HepG2 (cell line): ENCODE measurements around the gene THSD1. TPM values are rescaled to one million over a fixed set of nuclear protein-coding genes. Genes with fewer than 3 reads are reported as not detected.
A peak's percentile ranks its signal among the peaks of the same experiment; 100 is the strongest.

ENCODE experiments used
- FOSL1 ChIP-seq: sonication (generic); formaldehyde crosslinking; IDR thresholded peaks from 2 replicates; pipeline ENCODE4 v1.9.0; 2021; ENCODE audit warnings: missing genetic modification reagents, borderline replicate concordance
- KAT2B ChIP-seq: fragments of 150-350 bp; IDR thresholded peaks from 2 replicates; pipeline ENCODE4 v1.6.1; 2014; ENCODE audit warnings: low read depth, low read length, borderline replicate concordance
- KAT8 ChIP-seq: IDR thresholded peaks from 2 replicates; pipeline ENCODE4 v1.6.1; 2016; ENCODE audit warnings: missing genetic modification reagents, missing compliant biosample characterization
- KDM5A ChIP-seq: fragments of 200-600 bp; sonication (generic); IDR thresholded peaks from 2 replicates; pipeline ENCODE4 v1.7.0; 2018; ENCODE audit warnings: antibody characterized with exemption, mild to moderate bottlenecking, low read length, borderline replicate concordance
- NCOA2 ChIP-seq: sonication (generic); formaldehyde crosslinking; IDR thresholded peaks from 2 replicates; pipeline ENCODE4 v1.8.0; 2022; ENCODE audit warnings: inconsistent platforms
- NFKBIZ ChIP-seq: IDR thresholded peaks from 2 replicates; pipeline ENCODE4 v1.6.1; 2018; ENCODE audit warnings: missing genetic modification reagents, missing compliant biosample characterization
- NONO ChIP-seq, 2 experiments: fragments of 450-650 bp in 1 of 2; sonication (generic) in 1 of 2; formaldehyde crosslinking in 1 of 2; IDR thresholded peaks in 1 of 2; conservative IDR thresholded peaks in 1 of 2; 2 replicates each; pipeline versions ENCODE4 v1.6.1 to v1.8.0; 2017 to 2022; ENCODE audit warnings: mild to moderate bottlenecking in 1 of 2, missing genetic modification reagents in 1 of 2, moderate library complexity in 1 of 2
- RFXAP ChIP-seq: sonication (generic); formaldehyde crosslinking; IDR thresholded peaks from 2 replicates; pipeline ENCODE4 v1.4.0; 2020; ENCODE audit warnings: missing genetic modification reagents, borderline replicate concordance
- SCMH1 ChIP-seq: sonication (generic); formaldehyde crosslinking; IDR thresholded peaks from 2 replicates; pipeline ENCODE4 v1.9.0; 2021; ENCODE audit warnings: missing genetic modification reagents, mild to moderate bottlenecking, borderline replicate concordance
- SSRP1 ChIP-seq: IDR thresholded peaks from 2 replicates; pipeline ENCODE4 v1.6.1; 2016; ENCODE audit warnings: control low read depth
- STAT5B ChIP-seq: sonication (generic); formaldehyde crosslinking; IDR thresholded peaks from 2 replicates; pipeline ENCODE4 v1.4.0; 2020; ENCODE audit warnings: missing genetic modification reagents
- ZFYVE20 ChIP-seq: sonication (generic); formaldehyde crosslinking; IDR thresholded peaks from 2 replicates; pipeline ENCODE4 v1.8.0; 2023; ENCODE audit warnings: low read depth, mild to moderate bottlenecking, moderate library complexity, missing genetic modification reagents, borderline replicate concordance
- polyA plus RNA-seq, 8 experiments: library from polyadenylated mRNA; depleted of rRNA in 3 of 8; stranded (reverse) in 7 of 8; unstranded in 1 of 8; fragments of >200 nt; fragmentation: Illumina TruSeq in 4 of 8; extraction: Trizol in 4 of 8; gene quantifications; 2 replicates each; pipeline versions ENCODE4 v1.2.1 to v1.2.3, GENCODE V29; 2011 to 2016; ENCODE audit warnings: low read depth in 4 of 8, missing spikeins in 1 of 8, mixed read lengths in 1 of 8; ENCODE audit not compliant: insufficient read depth in 1 of 8
- total RNA-seq, 5 experiments: library from RNA; depleted of rRNA; stranded (reverse); fragments of >200 nt; fragmentation: Illumina TruSeq; extraction: Trizol; gene quantifications; 2 replicates each; pipeline ENCODE4 v1.2.3, GENCODE V29; 2016; ENCODE audit warnings: low read depth in 1 of 5
- TF ChIP-seq, protein P1 (sequence below), 2 experiments: sonication (generic) in 1 of 2; formaldehyde crosslinking in 1 of 2; IDR thresholded peaks; 2 replicates each; pipeline versions ENCODE4 v1.4.0 to v1.6.1; 2016 to 2020; ENCODE audit warnings: borderline replicate concordance in 1 of 2, low read depth in 1 of 2, mild to moderate bottlenecking in 1 of 2, missing genetic modification reagents in 1 of 2
- TF ChIP-seq, protein P2 (sequence below): sonication (generic); formaldehyde crosslinking; IDR thresholded peaks from 2 replicates; pipeline ENCODE4 v1.4.0; 2020; ENCODE audit warnings: mild to moderate bottlenecking, missing genetic modification reagents, borderline replicate concordance
- TF ChIP-seq, protein P3 (sequence below): sonication (generic); formaldehyde crosslinking; IDR thresholded peaks from 2 replicates; pipeline ENCODE4 v1.4.0; 2020; ENCODE audit warnings: missing genetic modification reagents
- TF ChIP-seq, protein P4 (sequence below): sonication (generic); formaldehyde crosslinking; IDR thresholded peaks from 2 replicates; pipeline ENCODE4 v1.5.1; 2020; ENCODE audit warnings: mild to moderate bottlenecking, missing genetic modification reagents, moderate library complexity
- TF ChIP-seq, protein P5 (sequence below): IDR thresholded peaks from 2 replicates; pipeline ENCODE4 v1.6.1; 2016; ENCODE audit warnings: mild to moderate bottlenecking, missing biosample characterization, missing genetic modification reagents
- TF ChIP-seq, protein P6 (sequence below): sonication (generic); formaldehyde crosslinking; IDR thresholded peaks from 2 replicates; pipeline ENCODE4 v1.9.0; 2021; ENCODE audit warnings: missing genetic modification reagents, mild to moderate bottlenecking, borderline replicate concordance

The THSD1 gene
- total and polyA plus RNA-seq, 2 of the 13 experiments (the other 11 are each of a cell fraction or from before 2014, with no cell fraction given) = 0.11 to 0.15 TPM

DNA sequence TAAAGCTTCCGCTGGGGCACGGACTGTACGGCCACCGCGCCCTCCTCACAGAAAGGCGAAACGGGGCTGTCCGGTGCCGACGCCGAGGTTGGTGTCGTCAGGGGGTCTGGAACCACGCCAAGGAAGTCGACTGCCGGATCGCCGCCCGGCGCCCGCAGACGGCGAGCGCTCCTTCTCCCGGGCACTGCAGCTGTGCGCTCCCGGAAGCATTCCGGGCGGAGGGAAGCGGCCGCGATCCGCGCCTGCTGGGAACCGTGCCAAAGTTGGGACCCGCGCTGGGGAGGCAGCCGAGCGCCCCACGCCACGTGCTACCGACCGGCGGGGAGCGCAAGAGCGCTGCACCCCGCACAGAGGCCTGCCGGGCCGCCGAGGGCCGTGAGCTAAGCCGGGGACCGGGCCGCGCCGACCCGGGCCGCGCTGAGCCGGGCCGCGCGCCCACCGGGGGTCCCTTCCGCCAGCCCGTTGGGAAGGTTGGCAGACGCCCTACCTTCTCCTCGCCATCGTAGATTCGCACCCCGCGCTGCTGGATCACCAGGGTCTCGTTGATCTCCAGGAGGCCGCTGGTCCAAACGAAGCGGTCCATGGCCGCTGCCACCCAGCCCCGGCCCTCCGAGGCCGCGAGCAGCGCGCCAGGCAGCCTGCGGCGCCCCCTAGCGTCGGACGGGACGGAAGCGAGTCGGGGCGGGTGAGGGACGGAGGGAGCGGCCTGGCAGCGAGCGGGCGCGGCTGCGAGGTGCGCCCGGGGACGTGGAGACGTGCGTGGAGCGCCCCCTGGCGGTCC is 44.2 kb upstream of the THSD1 start, which contains the start of gene VPS36 (continued):
- TF ChIP-seq, protein P1, sequence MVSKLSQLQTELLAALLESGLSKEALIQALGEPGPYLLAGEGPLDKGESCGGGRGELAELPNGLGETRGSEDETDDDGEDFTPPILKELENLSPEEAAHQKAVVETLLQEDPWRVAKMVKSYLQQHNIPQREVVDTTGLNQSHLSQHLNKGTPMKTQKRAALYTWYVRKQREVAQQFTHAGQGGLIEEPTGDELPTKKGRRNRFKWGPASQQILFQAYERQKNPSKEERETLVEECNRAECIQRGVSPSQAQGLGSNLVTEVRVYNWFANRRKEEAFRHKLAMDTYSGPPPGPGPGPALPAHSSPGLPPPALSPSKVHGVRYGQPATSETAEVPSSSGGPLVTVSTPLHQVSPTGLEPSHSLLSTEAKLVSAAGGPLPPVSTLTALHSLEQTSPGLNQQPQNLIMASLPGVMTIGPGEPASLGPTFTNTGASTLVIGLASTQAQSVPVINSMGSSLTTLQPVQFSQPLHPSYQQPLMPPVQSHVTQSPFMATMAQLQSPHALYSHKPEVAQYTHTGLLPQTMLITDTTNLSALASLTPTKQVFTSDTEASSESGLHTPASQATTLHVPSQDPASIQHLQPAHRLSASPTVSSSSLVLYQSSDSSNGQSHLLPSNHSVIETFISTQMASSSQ (IDR thresholded peaks at IDR 0.05; ENCODE audit: low read depth) = no peak
- TF ChIP-seq, protein P1 (CRISPR knock-in tag; IDR thresholded peaks at IDR 0.05; ENCODE audit: borderline replicate concordance) = peak; percentile 27
- peak; percentile 79 for TF ChIP-seq RFXAP (CRISPR knock-in tag)
- no peak for TF ChIP-seq NONO (IDR thresholded peaks at IDR 0.05)
- peak; percentile 96 for TF ChIP-seq NONO (CRISPR knock-in tag; conservative IDR thresholded peaks at IDR 0.05)
- peak; percentile 89; the same call in 1 of the 2 replicates for TF ChIP-seq ZFYVE20 (CRISPR knock-in tag)
- TF ChIP-seq, protein P2, sequence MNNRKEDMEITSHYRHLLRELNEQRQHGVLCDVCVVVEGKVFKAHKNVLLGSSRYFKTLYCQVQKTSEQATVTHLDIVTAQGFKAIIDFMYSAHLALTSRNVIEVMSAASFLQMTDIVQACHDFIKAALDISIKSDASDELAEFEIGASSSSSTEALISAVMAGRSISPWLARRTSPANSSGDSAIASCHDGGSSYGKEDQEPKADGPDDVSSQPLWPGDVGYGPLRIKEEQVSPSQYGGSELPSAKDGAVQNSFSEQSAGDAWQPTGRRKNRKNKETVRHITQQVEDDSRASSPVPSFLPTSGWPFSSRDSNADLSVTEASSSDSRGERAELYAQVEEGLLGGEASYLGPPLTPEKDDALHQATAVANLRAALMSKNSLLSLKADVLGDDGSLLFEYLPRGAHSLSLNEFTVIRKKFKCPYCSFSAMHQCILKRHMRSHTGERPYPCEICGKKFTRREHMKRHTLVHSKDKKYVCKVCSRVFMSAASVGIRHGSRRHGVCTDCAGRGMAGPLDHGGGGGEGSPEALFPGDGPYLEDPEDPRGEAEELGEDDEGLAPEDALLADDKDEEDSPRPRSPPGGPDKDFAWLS (CRISPR knock-in tag) = peak; percentile 15; the same call in 1 of the 2 replicates
- no peak for TF ChIP-seq NCOA2 (CRISPR knock-in tag)
- TF ChIP-seq, protein P3, sequence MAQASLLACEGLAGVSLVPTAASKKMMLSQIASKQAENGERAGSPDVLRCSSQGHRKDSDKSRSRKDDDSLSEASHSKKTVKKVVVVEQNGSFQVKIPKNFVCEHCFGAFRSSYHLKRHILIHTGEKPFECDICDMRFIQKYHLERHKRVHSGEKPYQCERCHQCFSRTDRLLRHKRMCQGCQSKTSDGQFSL (CRISPR knock-in tag) = 0 out of 2 replicates have a peak, but pooled peaks have one; percentile 15
- TF ChIP-seq, protein P4, sequence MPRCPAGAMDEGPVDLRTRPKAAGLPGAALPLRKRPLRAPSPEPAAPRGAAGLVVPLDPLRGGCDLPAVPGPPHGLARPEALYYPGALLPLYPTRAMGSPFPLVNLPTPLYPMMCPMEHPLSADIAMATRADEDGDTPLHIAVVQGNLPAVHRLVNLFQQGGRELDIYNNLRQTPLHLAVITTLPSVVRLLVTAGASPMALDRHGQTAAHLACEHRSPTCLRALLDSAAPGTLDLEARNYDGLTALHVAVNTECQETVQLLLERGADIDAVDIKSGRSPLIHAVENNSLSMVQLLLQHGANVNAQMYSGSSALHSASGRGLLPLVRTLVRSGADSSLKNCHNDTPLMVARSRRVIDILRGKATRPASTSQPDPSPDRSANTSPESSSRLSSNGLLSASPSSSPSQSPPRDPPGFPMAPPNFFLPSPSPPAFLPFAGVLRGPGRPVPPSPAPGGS (CRISPR knock-in tag) = peak; percentile 93; the same call in 1 of the 2 replicates
- peak; percentile 83; the same call in 1 of the 2 replicates for TF ChIP-seq SSRP1 (CRISPR knock-in tag)
- no peak for TF ChIP-seq SCMH1 (CRISPR knock-in tag)
- no peak for TF ChIP-seq FOSL1 (CRISPR knock-in tag)
- no peak for TF ChIP-seq KAT2B
- no peak for TF ChIP-seq STAT5B (CRISPR knock-in tag)
- peak; percentile 73 for TF ChIP-seq KAT8
- TF ChIP-seq, protein P5, sequence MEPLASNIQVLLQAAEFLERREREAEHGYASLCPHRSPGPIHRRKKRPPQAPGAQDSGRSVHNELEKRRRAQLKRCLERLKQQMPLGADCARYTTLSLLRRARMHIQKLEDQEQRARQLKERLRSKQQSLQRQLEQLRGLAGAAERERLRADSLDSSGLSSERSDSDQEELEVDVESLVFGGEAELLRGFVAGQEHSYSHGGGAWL = peak; percentile 36; the same call in 1 of the 2 replicates
- peak; percentile 82 for TF ChIP-seq KDM5A
- TF ChIP-seq NFKBIZ = peak; percentile 69
- TF ChIP-seq, protein P6, sequence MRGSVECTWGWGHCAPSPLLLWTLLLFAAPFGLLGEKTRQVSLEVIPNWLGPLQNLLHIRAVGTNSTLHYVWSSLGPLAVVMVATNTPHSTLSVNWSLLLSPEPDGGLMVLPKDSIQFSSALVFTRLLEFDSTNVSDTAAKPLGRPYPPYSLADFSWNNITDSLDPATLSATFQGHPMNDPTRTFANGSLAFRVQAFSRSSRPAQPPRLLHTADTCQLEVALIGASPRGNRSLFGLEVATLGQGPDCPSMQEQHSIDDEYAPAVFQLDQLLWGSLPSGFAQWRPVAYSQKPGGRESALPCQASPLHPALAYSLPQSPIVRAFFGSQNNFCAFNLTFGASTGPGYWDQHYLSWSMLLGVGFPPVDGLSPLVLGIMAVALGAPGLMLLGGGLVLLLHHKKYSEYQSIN (CRISPR knock-in tag) = no peak
